GM10266 (cell line): ENCODE results near the gene IRF2BP1.

Experiments
- DNase-seq: peaks from one replicate; pipeline ENCODE4 v3.0.0; 2012; ENCODE audit errors: extremely low spot score
- CTCF ChIP-seq: IDR thresholded peaks from 2 replicates; pipeline ENCODE4 v1.5.1; 2012; ENCODE audit warnings: mild to moderate bottlenecking, low read depth; ENCODE audit not compliant: control insufficient read depth, insufficient read depth; ENCODE audit errors: missing control alignments

Gene IRF2BP1

GRCh38 chr19:45895519-45895972 is 9.6 kb upstream of the IRF2BP1 start:
- no peak for TF ChIP-seq CTCF
- no peak for DNase-seq

GRCh38 chr19:45890877-45891276 is 4.9 kb upstream of the IRF2BP1 start:
- no peak for DNase-seq
- no peak for TF ChIP-seq CTCF

GRCh38 chr19:45889210-45889885 is 3.4 kb upstream of the IRF2BP1 start:
- no peak for TF ChIP-seq CTCF
- DNase-seq: no peak

GRCh38 chr19:45887200-45887710 is 1.3 kb upstream of the IRF2BP1 start:
- TF ChIP-seq CTCF: no peak
- DNase-seq: no peak

- no peak for TF ChIP-seq CTCF
- peak; percentile 95 for DNase-seq
These were observed 672 bp upstream of the IRF2BP1 start for GRCh38 chr19:45886427-45887199.

GRCh38 chr19:45884682-45885555 is 1.0 kb downstream of the IRF2BP1 start:
- TF ChIP-seq CTCF: no peak
- peak; percentile 75 for DNase-seq
